ENCODE results near the gene SBF2.

GRCh38 chr11:10322401-10322800, 28.4 kb upstream of the SBF2 start:
- TF ChIP-seq, protein P1, sequence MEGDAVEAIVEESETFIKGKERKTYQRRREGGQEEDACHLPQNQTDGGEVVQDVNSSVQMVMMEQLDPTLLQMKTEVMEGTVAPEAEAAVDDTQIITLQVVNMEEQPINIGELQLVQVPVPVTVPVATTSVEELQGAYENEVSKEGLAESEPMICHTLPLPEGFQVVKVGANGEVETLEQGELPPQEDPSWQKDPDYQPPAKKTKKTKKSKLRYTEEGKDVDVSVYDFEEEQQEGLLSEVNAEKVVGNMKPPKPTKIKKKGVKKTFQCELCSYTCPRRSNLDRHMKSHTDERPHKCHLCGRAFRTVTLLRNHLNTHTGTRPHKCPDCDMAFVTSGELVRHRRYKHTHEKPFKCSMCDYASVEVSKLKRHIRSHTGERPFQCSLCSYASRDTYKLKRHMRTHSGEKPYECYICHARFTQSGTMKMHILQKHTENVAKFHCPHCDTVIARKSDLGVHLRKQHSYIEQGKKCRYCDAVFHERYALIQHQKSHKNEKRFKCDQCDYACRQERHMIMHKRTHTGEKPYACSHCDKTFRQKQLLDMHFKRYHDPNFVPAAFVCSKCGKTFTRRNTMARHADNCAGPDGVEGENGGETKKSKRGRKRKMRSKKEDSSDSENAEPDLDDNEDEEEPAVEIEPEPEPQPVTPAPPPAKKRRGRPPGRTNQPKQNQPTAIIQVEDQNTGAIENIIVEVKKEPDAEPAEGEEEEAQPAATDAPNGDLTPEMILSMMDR (IDR thresholded peaks at IDR 0.05; ENCODE audit: extremely low read depth in 1 of 2, insufficient read depth in 1 of 2, low read depth in 1 of 2, low read length in 2 of 2) = no peak
- no peak for TF ChIP-seq EZH2 (IDR thresholded peaks at IDR 0.05; ENCODE audit: borderline replicate concordance, low read depth, low read length, severe bottlenecking)
